GM23248 (cell line): ENCODE data around the gene ATP7B. TPM values are rescaled to one million over a fixed set of nuclear protein-coding genes. Genes with fewer than 3 reads are reported as not detected.

Experiments
- DNase-seq: peaks from one replicate; pipeline ENCODE4 v3.0.0-alpha.2; 2015
- H2AFZ ChIP-seq: fragments of 200-600 bp; sonication (generic); 2 replicates; pipeline ENCODE4 v1.6.1; 2016; ENCODE audit warnings: antibody characterized with exemption
- H3F3A ChIP-seq: fragments of 200-600 bp; sonication (generic); 2 replicates; pipeline ENCODE4 v1.6.1; 2016; ENCODE audit warnings: mild to moderate bottlenecking, antibody characterized with exemption, mixed run types; ENCODE audit not compliant: insufficient read depth
- H3K27ac ChIP-seq: fragments of 200-600 bp; sonication (generic); 2 replicates; pipeline ENCODE4 v1.5.1; 2016; ENCODE audit warnings: mild to moderate bottlenecking
- H3K27me3 ChIP-seq: fragments of 200-600 bp; sonication (generic); replicated peaks from 2 replicates; pipeline ENCODE4 v1.6.1; 2016; ENCODE audit warnings: mild to moderate bottlenecking; ENCODE audit not compliant: insufficient read depth
- H3K36me3 ChIP-seq: fragments of 200-600 bp; sonication (generic); 2 replicates; pipeline ENCODE4 v1.6.1; 2016; ENCODE audit warnings: low read depth, mild to moderate bottlenecking
- H3K4me1 ChIP-seq: fragments of 200-600 bp; sonication (generic); 2 replicates; pipeline ENCODE4 v1.6.1; 2016; ENCODE audit warnings: mild to moderate bottlenecking; ENCODE audit not compliant: insufficient read depth
- H3K4me2 ChIP-seq: fragments of 200-600 bp; sonication (generic); one replicate; pipeline ENCODE4 v1.6.1; 2016; ENCODE audit warnings: mild to moderate bottlenecking; ENCODE audit not compliant: unreplicated experiment
- H3K4me3 ChIP-seq: fragments of 200-600 bp; sonication (generic); 2 replicates; pipeline ENCODE4 v1.5.1; 2016; ENCODE audit warnings: mild to moderate bottlenecking
- H3K79me2 ChIP-seq: fragments of 200-600 bp; sonication (generic); 2 replicates; pipeline ENCODE4 v1.6.1; 2016; ENCODE audit warnings: mild to moderate bottlenecking; ENCODE audit not compliant: insufficient read depth
- H3K9ac ChIP-seq: fragments of 200-600 bp; sonication (generic); 2 replicates; pipeline ENCODE4 v1.6.1; 2016; ENCODE audit warnings: mild to moderate bottlenecking
- H3K9me2 ChIP-seq: fragments of 200-600 bp; sonication (generic); 2 replicates; pipeline ENCODE4 v1.6.1; 2016; ENCODE audit warnings: mixed run types, mild to moderate bottlenecking, moderate library complexity; ENCODE audit not compliant: insufficient read depth
- H3K9me3 ChIP-seq: fragments of 200-600 bp; sonication (generic); one replicate; pipeline ENCODE4 v1.6.1; 2017; ENCODE audit warnings: low read depth
- H4K20me1 ChIP-seq: fragments of 200-600 bp; sonication (generic); 2 replicates; pipeline ENCODE4 v1.6.0; 2016; ENCODE audit not compliant: insufficient read depth
- EZH2 ChIP-seq: fragments of 200-600 bp; sonication (generic); IDR thresholded peaks from 2 replicates; pipeline ENCODE4 v1.6.1; 2018; ENCODE audit warnings: antibody characterized with exemption, mild to moderate bottlenecking; ENCODE audit not compliant: insufficient read depth, poor library complexity, severe bottlenecking
- EZH2phosphoT487 ChIP-seq: fragments of 200-600 bp; sonication (generic); IDR thresholded peaks from 2 replicates; pipeline ENCODE4 v1.6.1; 2018; ENCODE audit warnings: antibody characterized with exemption, moderate library complexity, mild to moderate bottlenecking, low read depth; ENCODE audit not compliant: insufficient read depth
- WGBS, 2 experiments: methylation state at CpG; one replicate each; pipeline ENCODE4 v1.1.6; 2015 to 2017; ENCODE audit warnings: low lambda C conversion rate in 2 of 2, low coverage in 1 of 2; ENCODE audit errors: missing lambda C conversion rate in 2 of 2; 5-methylcytosine and 5-hydroxymethylcytosine counted together
- in situ Hi-C: fragments of 300-500 bp; cut with MboI; formaldehyde crosslinking; loops from 2 replicates; pipeline ENCODE4 v1.15.0; 2020
- polyA plus RNA-seq: library from polyadenylated mRNA; unstranded; fragments of >200 nt; fragmentation: Nextera tagmentation; extraction: Ambion mirVana; gene quantifications from 2 replicates; pipeline ENCODE4 v1.2.1, GENCODE V29; 2016
- total RNA-seq: library from RNA; depleted of rRNA; stranded (reverse); fragments of >200 nt; shearing (Covaris generic); gene quantifications from 2 replicates; pipeline ENCODE4 v1.2.3, GENCODE V29; 2014

ATP7B gene
- total and polyA plus RNA-seq, 2 experiments from 2014 or later, result 0.10 to 0.32 TPM

DNA sequence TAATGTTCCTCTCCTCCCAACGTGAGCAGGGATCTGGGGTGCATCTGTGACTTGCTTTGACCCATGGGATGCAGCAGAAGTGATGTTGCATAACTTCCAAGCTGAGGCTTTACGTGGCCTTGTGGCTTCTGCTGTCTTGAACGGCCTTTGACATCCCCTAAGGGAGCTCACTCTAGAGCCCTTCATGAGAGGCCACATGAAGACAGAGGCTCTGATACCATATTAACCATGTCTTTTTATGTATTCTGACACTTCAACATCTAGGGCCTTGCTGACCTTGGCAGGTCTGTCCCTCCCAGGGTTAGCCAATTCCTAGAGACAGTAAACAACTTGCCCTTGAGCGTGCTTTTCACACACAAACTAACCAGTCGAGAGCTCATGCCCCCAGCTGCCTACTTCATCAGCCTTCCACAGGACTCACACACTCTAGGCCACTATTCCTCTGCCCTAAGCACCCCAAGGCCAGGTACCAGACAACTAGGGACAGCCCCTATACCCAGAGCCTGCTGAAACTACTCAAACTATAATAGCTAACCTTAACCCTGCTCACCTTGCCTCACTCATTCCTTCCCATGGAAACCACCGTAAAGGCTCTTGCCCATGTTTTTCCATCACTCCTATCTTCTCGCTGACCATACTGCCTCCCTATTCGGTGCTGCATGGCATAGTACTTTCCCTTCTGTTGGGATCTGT lies 104.1 kb downstream of the ATP7B start:
- Histone ChIP-seq H3K4me2 (no peak overlapping the region), H3K4me3 (no peak overlapping the region), H3K27ac (no peak overlapping the region), H3F3A (no peaks in the 10 kb centered on the region), H3K4me1 (no peaks in the 10 kb centered on the region), H3K27me3 (peaks cover 15% of the 10 kb centered on the region), H3K9me3 (no peaks in the 10 kb centered on the region), H3K9ac (no peak overlapping the region), H4K20me1 (no peaks in the 10 kb centered on the region), H3K79me2 (no peaks in the 10 kb centered on the region), H3K36me3 (no peaks in the 10 kb centered on the region), H3K9me2 (no peaks in the 10 kb centered on the region), H2AFZ (no peak overlapping the region)
- 39 to 45% methylated on average over 8 of the region's 8 CpGs for WGBS, 2 experiments
- no peak for DNase-seq
- TF ChIP-seq EZH2 (no peak), EZH2phosphoT487 (no peak)
- in situ Hi-C loops, result no loop called here

- H3K4me1 ChIP-seq, result no peaks in the 10 kb centered on the region
- TF ChIP-seq EZH2, result no peak
- no peak for TF ChIP-seq EZH2phosphoT487
- H3K27me3 ChIP-seq, result peaks cover 15% of the 10 kb centered on the region
- H3K9ac ChIP-seq, result no peak overlapping the region
- no peaks in the 10 kb centered on the region for H3K79me2 ChIP-seq
- H4K20me1 ChIP-seq, result no peaks in the 10 kb centered on the region
- no peak overlapping the region for H2AFZ ChIP-seq
- H3K36me3 ChIP-seq, result no peaks in the 10 kb centered on the region
- DNase-seq, result no peak
- no peaks in the 10 kb centered on the region for H3K9me2 ChIP-seq
- H3K4me3 ChIP-seq, result no peak overlapping the region
- H3K9me3 ChIP-seq, result no peaks in the 10 kb centered on the region
- no peaks in the 10 kb centered on the region for H3F3A ChIP-seq
- WGBS, 2 experiments, result 35 to 38% methylated on average over 3 of the region's 3 CpGs
- in situ Hi-C loops, result no loop called here
- no peak overlapping the region for H3K4me2 ChIP-seq
- no peak overlapping the region for H3K27ac ChIP-seq
Observed at GRCh38 chr13:51906581-51906980, 104.7 kb downstream of the ATP7B start.

- Histone ChIP-seq H3K9ac (no peak overlapping the region), H2AFZ (no peak overlapping the region), H3K4me3 (no peak overlapping the region), H3K9me3 (no peaks in the 10 kb centered on the region), H3K4me1 (no peaks in the 10 kb centered on the region), H3K27me3 (peaks cover 18% of the 10 kb centered on the region), H3F3A (no peaks in the 10 kb centered on the region), H3K79me2 (no peaks in the 10 kb centered on the region), H4K20me1 (no peaks in the 10 kb centered on the region), H3K27ac (no peak overlapping the region), H3K9me2 (no peaks in the 10 kb centered on the region), H3K4me2 (no peak overlapping the region), H3K36me3 (no peaks in the 10 kb centered on the region)
- 68 to 73% methylated on average over 6 of the region's 6 CpGs for WGBS, 2 experiments
- no peak for TF ChIP-seq EZH2
- no peak for TF ChIP-seq EZH2phosphoT487
- DNase-seq, result no peak
- in situ Hi-C loops, result no loop called here
Observed at GRCh38 chr13:51905787-51906186, 105.5 kb downstream of the ATP7B start.

GRCh38 chr13:51902776-51903175 lies 108.5 kb downstream of the ATP7B start:
- DNase-seq, result no peak
- peaks cover 23% of the 10 kb centered on the region for H3K27me3 ChIP-seq
- H3K79me2 ChIP-seq, result no peaks in the 10 kb centered on the region
- no peaks in the 10 kb centered on the region for H3K4me1 ChIP-seq
- no peaks in the 10 kb centered on the region for H3K36me3 ChIP-seq
- no peaks in the 10 kb centered on the region for H3K9me3 ChIP-seq
- no peaks in the 10 kb centered on the region for H4K20me1 ChIP-seq
- WGBS, 2 experiments, result 58 to 65% methylated on average over 4 of the region's 4 CpGs
- TF ChIP-seq EZH2, result no peak
- TF ChIP-seq EZH2phosphoT487, result no peak
- no peak overlapping the region for H3K27ac ChIP-seq
- in situ Hi-C loops, result no loop called here
- no peaks in the 10 kb centered on the region for H3K9me2 ChIP-seq
- no peaks in the 10 kb centered on the region for H3F3A ChIP-seq
- no peak overlapping the region for H2AFZ ChIP-seq
- H3K9ac ChIP-seq, result no peak overlapping the region
- no peak overlapping the region for H3K4me2 ChIP-seq
- no peak overlapping the region for H3K4me3 ChIP-seq
